Activated gamma-delta T cell (primary cell): ENCODE results near the gene SEMA7A.
"Not testable (repeated sequence)": the region's sequence is repeated elsewhere in the genome, so short reads cannot be mapped to it uniquely, and the experiment has no call there.

Experiments used
- DNase-seq: peaks from one replicate; lab custom pipeline; 2025; lab: John Stamatoyannopoulos, UW

Gene SEMA7A

GRCh38 chr15:74373056-74373650 is 60.6 kb downstream of the SEMA7A start:
- no peak for DNase-seq

GRCh38 chr15:74370471-74370870 is 63.3 kb downstream of the SEMA7A start:
- DNase-seq, result no peak

GRCh38 chr15:74369756-74370155 is 64.0 kb downstream of the SEMA7A start:
- DNase-seq, result no peak

GRCh38 chr15:74369084-74369745 is 64.5 kb downstream of the SEMA7A start:
- DNase-seq, result no peak

- DNase-seq, result no peak
Observed at GRCh38 chr15:74368121-74368520, 65.6 kb downstream of the SEMA7A start.

- no peak for DNase-seq
Observed at GRCh38 chr15:74367296-74367854, 66.4 kb downstream of the SEMA7A start, which contains the start of gene CYP11A1. Gene CYP11A1, minus strand, starts transcription at chr15:74367646. Its CDS starts 61 bp downstream, at chr15:74367585.

- no peak for DNase-seq
Observed at GRCh38 chr15:74365598-74366445, 67.9 kb downstream of the SEMA7A start.

GRCh38 chr15:74364936-74365597 is 68.7 kb downstream of the SEMA7A start:
- no peak for DNase-seq

- no peak for DNase-seq
Observed at GRCh38 chr15:74362482-74362881, 71.3 kb downstream of the SEMA7A start.

- not testable (repeated sequence) for DNase-seq
Observed at GRCh38 chr15:74360855-74361254, 72.9 kb downstream of the SEMA7A start.

GRCh38 chr15:74359376-74359775 is 74.4 kb downstream of the SEMA7A start:
- DNase-seq, result not testable (repeated sequence)
